GM21576 (cell line): ENCODE data around the gene MRM1.

Source experiments
- ATAC-seq: cut with Tn5 transposase; IDR thresholded peaks from one replicate; pipeline ENCODE4 v1.9.1; 2021; ENCODE audit warnings: mild to moderate bottlenecking, moderate library complexity; ENCODE audit not compliant: unreplicated experiment

The MRM1 gene

DNA sequence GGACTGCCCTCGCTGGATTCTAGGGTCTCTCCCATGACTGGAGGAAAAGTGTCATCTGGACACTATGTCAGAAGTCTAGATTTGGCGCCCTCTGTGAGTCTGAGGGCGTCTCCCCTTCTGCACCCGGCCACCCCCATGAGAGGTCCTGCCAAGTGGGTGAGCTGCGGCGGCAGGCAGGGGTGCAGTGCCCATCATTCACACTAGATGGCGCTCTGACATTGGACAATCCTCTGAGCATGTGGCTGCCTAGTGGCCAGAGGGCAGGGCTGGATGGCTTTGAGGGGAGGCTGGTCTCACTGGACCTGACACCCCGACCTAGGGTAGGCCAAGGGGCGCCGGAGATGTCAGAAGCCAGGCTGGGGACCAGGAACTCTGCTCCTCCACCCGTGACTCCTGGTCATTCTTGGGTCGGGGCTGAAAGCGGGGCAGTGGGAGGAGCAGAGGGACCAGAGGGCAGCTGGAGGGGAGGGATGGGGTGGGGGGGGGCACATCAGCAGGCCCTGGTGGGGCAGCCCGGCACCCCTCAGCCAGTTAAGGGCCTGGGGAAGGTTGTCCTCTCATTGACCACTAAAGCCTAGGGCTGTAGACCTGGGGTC, 28.0 kb downstream of the MRM1 start:
- no peak for ATAC-seq

DNA sequence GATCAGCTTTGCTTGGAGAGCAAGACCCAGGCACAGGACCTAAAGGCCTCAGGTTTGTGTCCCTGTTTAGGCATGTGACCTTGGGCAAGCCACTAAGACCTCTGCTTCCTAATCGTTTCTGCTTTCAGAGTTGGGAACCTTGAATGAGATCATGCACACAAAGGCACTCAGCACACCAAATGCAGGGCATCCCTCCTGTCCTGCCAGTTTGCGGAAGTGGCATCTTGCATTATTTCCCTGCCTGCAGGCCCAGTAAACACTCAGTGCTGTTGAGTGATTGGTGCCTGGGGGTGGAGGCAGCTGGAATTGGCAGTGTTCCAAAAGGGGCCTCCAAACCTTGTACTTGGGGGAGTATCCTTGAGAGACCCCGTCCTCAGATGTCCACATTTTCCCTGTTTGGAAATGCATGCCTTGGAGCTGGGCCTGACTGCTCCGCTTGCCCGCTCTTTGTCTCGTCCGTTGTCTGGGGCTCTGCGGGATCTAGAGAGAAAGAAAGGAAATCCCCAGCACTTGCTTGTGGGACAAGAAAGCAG, 28.7 kb downstream of the MRM1 start:
- ATAC-seq, result no peak

DNA sequence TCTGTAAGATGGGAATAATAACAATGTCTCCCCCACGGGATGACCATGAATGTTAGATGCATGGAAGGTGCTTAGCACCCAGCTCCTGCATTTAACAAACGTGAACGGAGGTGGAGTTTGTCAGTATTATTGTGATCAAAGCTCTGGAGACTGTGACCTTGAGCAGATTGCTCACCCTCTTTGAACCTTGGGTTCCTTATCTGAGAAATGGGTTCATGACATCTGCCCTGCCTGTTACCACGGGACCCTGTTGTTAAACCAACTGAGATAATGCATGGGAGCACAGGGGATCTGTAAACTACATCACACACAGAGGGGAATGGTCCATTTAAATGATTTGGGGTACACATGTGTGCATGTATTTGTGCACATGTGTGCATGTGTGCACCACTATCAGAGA, 29.6 kb downstream of the MRM1 start:
- ATAC-seq, result no peak

DNA sequence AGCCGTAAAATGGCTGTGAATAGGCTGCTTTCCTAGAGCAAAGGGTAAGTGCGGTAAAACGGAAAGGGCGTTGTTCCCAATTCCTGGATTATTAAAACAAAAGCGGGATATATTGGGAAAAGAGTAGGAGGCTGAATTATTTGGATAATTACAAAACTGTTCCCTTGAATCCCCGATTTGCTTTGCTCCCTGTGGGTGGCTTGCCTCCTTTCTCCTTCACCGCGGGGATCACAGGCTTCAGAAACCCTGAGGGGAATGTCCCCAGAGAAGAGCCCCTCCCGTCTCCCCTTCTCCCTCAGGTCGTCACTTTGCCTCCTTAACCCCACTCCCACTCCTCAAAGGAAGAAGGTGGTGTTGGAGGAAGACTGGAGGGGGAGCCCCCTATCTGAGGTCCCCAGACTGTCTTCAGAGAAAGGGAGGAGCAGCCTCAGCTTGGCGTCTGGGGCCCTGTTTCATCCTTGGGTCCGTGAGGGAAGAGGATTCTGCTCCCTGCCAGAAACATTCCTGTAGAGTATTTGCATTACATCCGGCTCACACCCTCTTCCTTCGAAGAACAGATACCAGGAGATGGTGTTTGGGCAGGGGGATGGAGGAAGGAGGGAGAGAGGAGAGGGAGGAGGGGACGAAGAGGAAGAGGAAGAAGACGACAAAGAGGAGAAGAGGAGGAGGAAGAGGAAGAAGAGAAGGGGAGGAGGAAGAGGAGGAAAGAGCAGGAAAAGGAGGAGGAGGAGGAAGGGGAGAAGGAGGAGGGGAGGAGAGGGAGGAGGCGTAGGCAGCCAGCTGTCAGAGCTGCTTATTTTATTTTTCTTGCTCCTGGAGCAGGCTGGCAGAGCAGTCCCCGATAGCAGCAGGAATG, 31.8 kb downstream of the MRM1 start:
- ATAC-seq, result no peak

DNA sequence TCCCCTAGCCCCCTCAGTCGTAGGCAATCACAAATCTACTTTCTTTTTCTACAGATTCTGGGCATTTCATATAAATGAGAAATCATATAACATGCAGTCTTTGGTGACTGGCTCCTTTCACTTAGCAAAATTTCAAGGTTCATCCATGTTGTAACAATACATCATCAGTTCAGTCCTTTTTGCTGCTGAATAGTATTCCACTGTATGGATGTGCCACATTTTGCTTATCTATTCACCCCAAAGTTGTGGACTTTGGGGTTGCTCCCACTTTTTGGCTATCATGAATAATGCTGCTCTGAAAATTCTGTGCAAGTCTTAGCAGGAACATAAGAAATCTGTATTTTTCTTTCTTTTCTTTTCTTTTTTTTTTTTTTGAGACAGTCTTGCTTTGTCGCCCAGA, 39.0 kb downstream of the MRM1 start:
- ATAC-seq, result no peak

DNA sequence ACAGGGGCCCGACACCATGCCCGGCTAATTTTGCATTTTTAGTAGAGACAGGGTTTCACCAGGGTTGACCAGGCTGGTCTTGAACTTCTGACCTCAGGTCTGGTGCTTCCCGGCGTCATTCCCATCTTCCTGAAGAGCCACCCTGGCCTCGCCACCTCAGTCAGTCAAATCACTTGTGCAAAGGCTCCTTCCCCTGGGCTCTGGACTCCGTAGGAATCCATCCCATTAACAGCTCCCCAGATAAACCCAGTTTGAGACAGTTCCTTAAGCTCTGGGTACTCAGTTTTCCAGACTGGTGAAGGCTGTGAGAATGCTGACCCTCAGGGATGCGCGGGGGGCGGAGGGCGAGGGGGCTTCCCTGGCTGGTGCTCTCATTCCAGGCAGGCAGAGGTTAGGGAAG, 39.5 kb downstream of the MRM1 start:
- ATAC-seq, result no peak

DNA sequence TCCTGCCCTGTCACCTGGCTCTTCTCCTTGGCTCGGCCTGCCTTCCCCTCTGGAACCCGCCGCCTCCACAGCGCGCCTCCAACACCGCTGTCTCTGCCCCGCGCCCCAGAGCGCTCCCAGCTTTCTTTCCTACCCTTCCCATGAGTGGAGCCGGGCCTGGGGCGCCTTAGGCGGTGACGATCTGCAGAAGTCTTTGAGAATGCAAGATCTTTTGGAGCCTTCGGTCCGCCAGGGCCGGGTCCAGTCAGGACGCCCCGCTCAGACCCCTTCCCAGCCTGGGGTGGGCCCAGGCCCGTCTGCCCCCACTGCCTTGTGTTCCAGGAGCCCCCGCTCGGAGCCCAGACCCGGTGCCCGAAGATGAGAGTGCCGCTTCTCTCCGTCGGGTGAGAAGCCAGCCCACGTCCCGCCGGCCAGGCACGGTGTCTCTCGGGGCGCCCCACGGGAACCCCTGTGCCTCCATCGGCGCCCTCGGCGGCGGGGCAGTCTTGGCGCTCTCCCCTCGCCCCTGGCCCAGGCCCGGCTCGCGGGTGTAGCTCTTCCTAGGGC, 40.0 kb downstream of the MRM1 start:
- ATAC-seq, result no peak

DNA sequence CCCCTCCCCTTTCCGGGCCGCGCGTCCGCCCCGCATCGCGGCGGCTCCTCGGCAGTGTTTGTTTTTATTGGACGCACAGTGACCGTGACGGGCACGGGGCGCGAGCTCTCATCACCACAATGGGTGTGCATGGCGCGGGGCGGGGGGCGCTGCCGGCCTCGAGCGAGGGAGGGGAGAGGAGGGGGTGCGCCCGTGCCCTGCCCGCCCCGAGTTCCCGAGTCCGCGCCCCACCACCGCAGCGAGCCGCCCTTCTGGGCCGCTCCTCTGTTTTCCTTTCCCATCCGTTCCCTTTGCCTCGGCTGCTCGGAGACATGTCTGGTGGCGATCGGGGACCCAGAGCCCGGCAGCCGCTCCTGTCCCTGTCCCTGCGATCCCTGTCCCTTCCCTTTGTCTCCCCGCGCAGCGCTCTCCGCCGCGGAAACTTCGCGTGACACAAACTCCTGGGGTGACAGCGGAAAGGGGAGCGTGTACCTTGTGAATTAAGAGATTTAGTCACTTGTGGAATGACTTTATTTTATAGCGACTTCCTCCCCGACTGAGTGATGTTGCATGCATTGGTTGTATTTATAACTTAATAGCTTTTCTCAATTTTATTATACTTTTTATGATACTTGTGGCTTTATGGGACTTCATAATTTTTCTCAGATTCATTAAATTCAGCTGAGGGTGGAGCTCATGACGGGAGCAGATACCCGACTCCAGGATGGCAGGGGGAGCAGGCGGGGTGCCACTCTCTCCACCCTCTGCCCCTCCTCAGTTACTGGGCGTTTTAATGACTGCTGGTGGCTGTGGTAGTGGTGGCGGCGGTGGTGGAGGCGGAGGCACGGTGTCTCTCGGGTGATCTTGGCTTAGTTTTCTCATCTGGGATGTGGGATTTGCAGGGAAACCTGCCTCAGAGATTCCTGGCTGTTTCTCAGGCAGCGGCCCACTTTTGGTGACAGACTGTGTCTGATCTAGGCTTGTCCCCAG, 40.8 kb downstream of the MRM1 start:
- no peak for ATAC-seq

DNA sequence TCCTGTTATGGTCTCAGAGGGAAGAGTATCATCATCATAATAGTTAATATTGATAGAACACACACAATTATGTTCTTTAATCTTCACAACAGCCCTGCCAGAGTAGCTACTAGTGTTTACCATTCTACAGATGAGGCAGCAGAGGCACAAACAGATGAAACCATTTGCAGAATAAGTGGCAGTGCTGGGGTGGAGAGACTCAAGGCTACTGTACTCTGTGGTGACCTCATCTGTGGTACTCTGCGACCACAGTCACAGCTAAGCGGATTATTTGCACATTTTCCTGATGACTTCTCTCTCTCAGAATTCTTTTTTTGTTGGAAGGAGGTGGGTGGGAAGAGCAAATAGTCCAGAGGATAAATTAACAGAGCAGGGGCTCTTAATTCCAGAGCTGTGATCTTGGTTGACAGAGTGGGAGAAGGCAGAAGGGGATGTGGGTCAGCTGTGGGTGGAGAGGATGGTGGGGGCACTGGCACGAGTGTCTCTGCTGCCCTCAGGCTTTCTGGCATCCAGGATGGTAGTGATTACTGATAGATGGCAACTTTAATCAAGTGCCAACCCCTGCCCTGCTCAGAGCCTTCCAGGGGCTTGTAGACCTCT, 41.8 kb downstream of the MRM1 start:
- no peak for ATAC-seq

DNA sequence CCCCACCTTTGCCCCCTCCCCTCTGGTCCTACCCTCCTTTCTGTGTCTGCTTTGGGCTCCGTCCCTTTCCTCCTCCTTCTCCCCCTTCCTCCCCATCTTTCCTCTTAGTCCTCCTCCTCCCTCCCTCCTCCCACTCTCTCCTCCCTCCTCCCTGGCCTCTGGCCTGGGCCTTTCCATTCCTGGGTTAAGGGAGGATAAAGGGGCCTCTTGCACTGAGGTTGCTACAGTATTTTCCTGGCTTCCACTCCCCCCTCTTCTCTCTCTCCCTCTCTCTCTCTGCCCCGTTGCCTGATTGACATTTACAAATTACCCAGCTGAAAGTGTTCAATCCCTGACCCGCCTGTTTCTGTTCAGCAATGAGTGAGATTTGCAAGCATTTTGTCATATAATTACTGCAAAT, 44.0 kb downstream of the MRM1 start:
- ATAC-seq, result no peak

DNA sequence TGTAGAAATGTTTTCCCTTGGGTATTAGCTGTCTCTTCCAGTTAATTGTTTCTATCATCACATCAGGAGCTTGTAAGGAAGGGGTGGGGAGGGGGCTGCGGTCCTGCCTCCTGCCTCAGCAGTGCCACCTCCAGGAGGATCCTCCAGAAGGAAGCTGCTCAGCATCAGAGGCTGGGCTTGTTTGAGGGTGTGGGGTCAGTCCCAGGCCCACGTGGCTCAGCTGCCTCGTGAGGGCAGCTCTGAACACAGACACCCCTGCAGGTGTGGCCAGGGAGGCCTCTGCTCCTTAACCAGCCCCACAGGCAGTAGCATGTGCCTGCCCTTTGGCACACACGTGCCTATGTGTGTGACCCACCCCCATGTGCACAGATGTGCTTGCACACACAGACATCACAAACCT, 46.3 kb downstream of the MRM1 start:
- no peak for ATAC-seq

DNA sequence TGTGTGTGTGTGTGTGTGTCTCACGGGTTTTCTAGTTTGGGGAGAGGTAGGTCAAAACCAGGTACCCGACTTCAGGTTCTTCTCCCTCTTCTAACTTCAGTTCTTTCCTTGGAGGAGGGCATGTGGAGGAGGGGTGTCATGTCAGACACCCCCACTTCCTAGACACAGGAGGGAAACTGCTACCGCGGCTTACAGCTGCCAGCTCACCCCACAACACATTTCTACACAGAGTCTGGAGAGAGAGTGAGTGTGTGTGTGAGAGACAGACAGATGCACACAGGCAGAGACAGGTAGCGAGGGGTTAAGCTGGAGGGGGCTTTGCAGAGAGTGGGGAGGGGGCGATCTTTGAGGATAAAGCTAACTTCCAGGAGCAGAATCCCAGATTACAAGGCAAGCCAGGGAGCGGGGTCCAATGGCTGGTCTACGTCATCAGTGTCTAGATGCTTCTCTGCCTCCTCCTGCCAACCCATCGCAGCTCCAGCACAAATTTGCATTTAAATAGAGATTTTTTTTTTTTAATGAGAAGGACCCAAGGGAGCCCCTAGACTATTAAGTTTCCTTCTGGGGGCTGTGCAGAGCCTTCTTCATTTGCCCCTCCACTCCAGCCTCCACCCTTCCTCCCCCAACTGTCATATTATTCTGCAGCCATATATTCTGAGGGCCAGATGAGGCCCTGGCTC, 48.9 kb downstream of the MRM1 start:
- no peak for ATAC-seq

DNA sequence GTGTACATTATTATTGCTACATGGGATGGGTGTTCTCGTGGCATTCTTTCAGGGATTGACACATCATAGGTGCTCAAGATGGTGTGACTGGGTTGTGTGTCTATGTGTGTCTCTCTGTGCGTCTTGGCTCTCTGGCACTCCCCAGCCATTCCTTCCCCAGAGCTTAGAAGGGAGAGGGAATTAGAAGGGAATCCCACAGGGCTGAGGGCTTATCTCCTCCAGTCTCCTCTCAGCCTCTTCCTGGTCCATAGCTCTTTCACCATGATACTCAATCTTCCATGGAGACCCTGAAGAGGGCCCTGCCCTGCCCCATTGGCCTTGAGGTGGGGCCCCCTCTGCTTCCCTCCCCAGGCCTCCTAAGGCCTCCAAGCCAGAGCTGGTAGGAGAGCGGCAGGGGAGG, 52.0 kb downstream of the MRM1 start:
- ATAC-seq, result no peak

DNA sequence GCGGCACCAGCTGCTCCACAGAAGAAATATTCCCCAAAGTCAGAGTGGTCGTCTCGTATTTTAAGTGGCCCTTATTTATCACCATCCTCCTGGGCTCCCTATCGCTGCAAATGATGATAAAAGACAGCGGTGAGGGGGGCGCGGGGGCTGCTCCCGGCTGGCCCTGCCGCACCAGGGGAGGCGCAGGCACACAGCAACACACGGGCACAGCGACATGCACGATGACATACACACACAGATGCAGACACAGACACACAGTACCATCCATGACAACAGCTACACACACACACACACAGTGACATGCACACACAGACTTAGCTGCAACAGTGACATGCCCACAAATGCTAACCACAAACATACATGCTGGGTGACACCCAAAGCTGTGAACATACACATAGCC, 52.5 kb downstream of the MRM1 start:
- no peak for ATAC-seq

DNA sequence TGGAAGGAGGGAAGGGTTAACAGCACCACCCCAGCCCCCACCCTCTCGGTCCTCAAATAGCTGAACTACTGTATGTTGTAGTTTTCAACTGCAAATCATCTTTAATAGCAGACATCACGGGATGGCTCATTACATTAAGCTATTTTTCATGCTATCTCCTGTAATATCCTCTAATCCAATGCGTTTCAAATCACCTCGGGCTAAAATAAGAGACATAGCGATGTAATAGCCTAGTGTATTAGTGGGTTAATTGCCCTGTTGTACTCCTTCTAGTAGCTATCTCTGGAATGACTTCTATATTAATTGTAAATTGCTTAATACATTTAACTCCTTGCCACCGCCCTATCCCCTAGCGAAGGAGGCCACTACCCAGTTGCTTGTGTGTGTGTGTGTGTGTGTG, 54.3 kb downstream of the MRM1 start:
- ATAC-seq, result no peak

DNA sequence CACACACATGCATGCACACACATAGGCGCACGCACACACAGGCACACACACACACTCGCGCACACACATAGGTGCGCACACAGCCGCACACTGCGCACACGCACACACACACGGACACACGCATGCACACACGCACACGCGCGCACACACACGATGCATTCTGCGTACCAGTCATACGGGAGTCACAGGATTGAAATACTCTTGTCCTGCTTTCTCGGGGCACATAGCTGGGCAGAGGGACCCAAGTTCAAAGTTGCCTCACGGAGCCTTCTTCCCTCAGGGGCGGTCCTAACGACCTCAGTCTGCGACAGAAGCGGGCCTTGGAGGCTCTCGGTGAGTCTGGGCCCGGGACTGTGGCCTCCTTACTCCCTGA, 56.0 kb downstream of the MRM1 start:
- ATAC-seq, result no peak

DNA sequence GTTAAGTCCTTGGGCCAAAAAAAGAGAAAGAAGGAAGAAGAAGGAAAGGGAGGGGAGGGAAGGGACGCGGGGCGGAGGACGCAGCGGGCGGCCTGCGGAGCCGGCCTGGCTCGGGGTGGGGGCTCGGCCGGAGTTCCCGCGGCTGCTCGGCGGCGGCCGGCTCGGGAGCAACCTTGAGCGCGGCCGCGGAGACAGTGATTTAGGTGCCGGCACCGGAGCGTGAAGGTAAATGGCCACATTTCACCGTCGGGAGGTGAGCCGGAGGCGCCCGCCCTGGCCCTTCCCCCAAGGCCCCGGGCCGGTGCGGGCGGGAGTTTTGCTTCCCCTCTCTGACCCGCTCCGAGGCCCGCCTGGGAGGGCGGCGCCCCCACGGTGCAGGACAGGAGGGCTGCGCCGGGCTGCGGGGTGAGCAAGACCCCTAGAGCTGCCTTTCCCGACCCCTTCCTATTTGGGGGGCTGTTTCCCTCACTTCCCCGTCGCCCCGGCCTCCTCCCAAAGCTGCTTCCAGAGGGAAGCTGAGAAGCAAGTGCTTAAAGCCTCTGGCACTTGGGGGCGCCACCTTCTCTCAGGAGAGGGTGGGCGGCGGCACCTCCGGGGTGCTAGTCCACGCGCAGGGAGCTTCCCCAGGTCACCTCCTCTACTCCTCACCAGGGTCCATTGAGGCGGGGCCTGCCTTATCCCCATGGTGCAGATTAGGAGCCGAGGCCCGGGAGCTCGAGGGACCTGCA, 56.5 kb downstream of the MRM1 start:
- no peak for ATAC-seq
